Measurements from ENCODE around the gene ETDC. TPM values are rescaled to one million over a fixed set of nuclear protein-coding genes. Genes with fewer than 3 reads are reported as not detected.

Gene ETDC
- total and polyA plus RNA-seq, 2 of the 4 experiments (the other 2 are of a cell fraction): not detected

DNA sequence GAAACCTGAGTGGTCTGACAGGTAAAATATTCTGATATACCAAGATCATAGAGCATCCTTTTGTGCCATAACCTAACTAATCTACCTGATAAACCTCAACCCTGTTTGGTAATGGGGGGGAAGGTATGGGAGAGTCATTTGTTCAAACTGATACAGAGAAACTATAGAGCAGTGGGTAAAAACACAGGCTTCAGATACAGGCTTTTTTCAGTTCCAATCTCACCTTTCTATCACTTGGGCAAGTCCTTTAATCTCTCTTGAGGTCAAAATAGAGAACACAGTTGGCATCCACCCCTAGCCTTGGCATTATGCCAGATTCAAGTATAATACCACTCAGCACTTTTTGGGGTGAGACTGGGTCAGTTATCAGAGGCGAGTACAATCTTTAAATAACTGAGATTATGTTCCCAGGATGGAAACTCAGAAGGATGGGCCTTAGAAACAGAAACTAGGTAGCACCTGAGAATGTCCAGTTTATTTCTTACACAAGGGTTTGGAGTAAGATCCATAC is 880 bp upstream of the ETDC start:
- H3K56ac ChIP-seq (ENCODE audit: extremely low read depth, insufficient read depth, low read length): no peak overlapping the region
- TF ChIP-seq, protein P1, sequence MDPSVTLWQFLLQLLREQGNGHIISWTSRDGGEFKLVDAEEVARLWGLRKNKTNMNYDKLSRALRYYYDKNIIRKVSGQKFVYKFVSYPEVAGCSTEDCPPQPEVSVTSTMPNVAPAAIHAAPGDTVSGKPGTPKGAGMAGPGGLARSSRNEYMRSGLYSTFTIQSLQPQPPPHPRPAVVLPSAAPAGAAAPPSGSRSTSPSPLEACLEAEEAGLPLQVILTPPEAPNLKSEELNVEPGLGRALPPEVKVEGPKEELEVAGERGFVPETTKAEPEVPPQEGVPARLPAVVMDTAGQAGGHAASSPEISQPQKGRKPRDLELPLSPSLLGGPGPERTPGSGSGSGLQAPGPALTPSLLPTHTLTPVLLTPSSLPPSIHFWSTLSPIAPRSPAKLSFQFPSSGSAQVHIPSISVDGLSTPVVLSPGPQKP (IDR thresholded peaks at IDR 0.05; ENCODE audit: borderline replicate concordance, low read depth, low read length): no peak
- peak; percentile 30 for TF ChIP-seq MAFK (IDR thresholded peaks at IDR 0.05; ENCODE audit: low read depth, low read length)
- H2BK20ac ChIP-seq (ENCODE audit: low read depth, low read length): no peak overlapping the region
- no peak overlapping the region for H4K91ac ChIP-seq (ENCODE audit: insufficient read depth, low read depth, low read length)
- H2BK15ac ChIP-seq (ENCODE audit: low read depth, low read length): no peak overlapping the region
- ATAC-seq (ENCODE audit: low read depth) (no peak), DNase-seq (no peak)
- no peak overlapping the region for H3K4me2 ChIP-seq (ENCODE audit: low read depth, low read length)
- in situ Hi-C loops (cut with MboI; ENCODE audit: low sequenced_read_pairs) (no loop called here), intact Hi-C loops (cut with micrococcal nuclease) (no loop called here), dilution Hi-C loops (cut with HindIII; ENCODE audit: low sequenced_read_pairs, unreplicated experiment) (no loop called here)
- H3K23ac ChIP-seq (ENCODE audit: low read depth, low read length): no peak overlapping the region
- no peak overlapping the region for H3K9ac ChIP-seq (ENCODE audit: low read depth, low read length)
- no peaks in the 10 kb centered on the region for H3K9me3 ChIP-seq (ENCODE audit: control insufficient read depth, insufficient read depth, low read length)
- no peaks in the 10 kb centered on the region for H3K4me1 ChIP-seq (ENCODE audit: control insufficient read depth, insufficient read depth, low read length)
- H3K18ac ChIP-seq (ENCODE audit: low read depth, low read length): no peak overlapping the region
- H4K5ac ChIP-seq (ENCODE audit: low read depth, low read length): no peak overlapping the region
- no peaks in the 10 kb centered on the region for H3K9me1 ChIP-seq (ENCODE audit: insufficient read depth, low read length)
- no peak overlapping the region for H2BK5ac ChIP-seq (ENCODE audit: low read depth, low read length, poor library complexity, severe bottlenecking)
- H2AK5ac ChIP-seq (ENCODE audit: low read depth, low read length): no peak overlapping the region
- no peak overlapping the region for H3K14ac ChIP-seq (replicated peaks; ENCODE audit: low read depth, low read length)
- no peak overlapping the region for H2AFZ ChIP-seq (replicated peaks; ENCODE audit: low read length, poor library complexity)
- ChIA-PET CTCF (no interaction called here), POLR2A (ENCODE audit: unreplicated experiment) (no interaction called here)
- H4K8ac ChIP-seq (ENCODE audit: low read depth in 2 of 2, low read length in 2 of 2): no peak overlapping the region
- BruUV-seq (replicated peaks): no TSS peak
- no peak overlapping the region for H3K27ac ChIP-seq (ENCODE audit: insufficient read depth, low read length)
- no peak overlapping the region for H2AK9ac ChIP-seq (replicated peaks; ENCODE audit: low read depth, low read length, poor library complexity)
- WGBS, 2 experiments (ENCODE audit: extremely low coverage in 2 of 2, insufficient read length in 1 of 2): no CpG with 5 or more reads among the region's 1 CpG
- H4K20me1 ChIP-seq (ENCODE audit: insufficient read depth, low read length): no peaks in the 10 kb centered on the region
- no peak overlapping the region for H2BK120ac ChIP-seq (ENCODE audit: low read depth, low read length)
- no peaks in the 10 kb centered on the region for H3K36me3 ChIP-seq (ENCODE audit: control insufficient read depth, insufficient read depth, low read length)
- H3K4ac ChIP-seq (ENCODE audit: low read depth, low read length): no peak overlapping the region
- H3K79me1 ChIP-seq (ENCODE audit: low read depth in 1 of 2, low read length in 2 of 2): peaks cover 0 to 3% of the 10 kb centered on the region in 2 experiments; a peak in 2 of 4 replicates
- no peak overlapping the region for H3K4me3 ChIP-seq (ENCODE audit: insufficient read depth, low read depth, low read length)
- no peaks in the 10 kb centered on the region; the same call in 1 of the 2 replicates for H3K27me3 ChIP-seq (ENCODE audit: control insufficient read depth, insufficient read depth, low read length)
